ENCODE data around the gene CHN2.
"Not testable (repeated sequence)": the region's sequence is repeated elsewhere in the genome, so short reads cannot be mapped to it uniquely, and the experiment has no call there.

Gene CHN2

GRCh38 chr7:29255906-29256692 lies 61.5 kb downstream of the CHN2 start:
- no peak for DNase-seq (ENCODE audit: low read depth, low spot score)

DNA sequence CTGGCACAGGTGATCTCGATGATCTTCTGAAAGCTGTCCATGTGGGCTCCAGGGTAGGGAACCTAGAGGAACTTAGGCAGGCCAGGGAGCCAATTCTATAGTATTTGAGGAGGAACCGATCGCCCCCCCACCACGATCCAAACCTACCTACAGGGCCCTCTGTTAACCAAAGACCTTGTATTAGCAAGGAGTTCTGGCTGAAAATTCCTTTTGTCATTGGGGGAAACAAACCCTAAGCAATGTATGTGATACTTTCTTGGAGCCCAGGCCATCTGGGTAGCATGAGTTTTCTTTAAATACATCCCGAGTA lies 62.1 kb downstream of the CHN2 start:
- DNase-seq (ENCODE audit: low read depth, low spot score): no peak

DNA sequence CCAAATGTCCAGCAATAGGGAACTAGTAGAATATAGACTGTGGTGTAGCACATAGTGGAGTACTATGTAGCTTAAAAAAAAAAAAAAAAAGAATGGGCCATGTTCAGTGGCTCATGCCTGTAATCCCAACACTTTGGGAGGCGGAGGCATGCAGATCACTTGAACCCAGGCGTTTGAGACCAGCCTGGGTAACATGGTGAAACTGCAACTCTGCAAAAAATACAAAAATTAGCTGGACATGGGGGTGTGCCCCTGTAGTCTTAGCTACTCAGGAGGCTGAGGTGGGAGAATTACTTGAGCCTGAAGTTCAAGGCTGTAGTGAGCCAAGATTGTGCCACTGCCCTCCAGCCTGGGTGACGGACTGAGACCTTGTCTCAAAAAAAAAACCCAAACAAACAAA lies 64.4 kb downstream of the CHN2 start:
- DNase-seq (ENCODE audit: low read depth, low spot score): no peak

DNA sequence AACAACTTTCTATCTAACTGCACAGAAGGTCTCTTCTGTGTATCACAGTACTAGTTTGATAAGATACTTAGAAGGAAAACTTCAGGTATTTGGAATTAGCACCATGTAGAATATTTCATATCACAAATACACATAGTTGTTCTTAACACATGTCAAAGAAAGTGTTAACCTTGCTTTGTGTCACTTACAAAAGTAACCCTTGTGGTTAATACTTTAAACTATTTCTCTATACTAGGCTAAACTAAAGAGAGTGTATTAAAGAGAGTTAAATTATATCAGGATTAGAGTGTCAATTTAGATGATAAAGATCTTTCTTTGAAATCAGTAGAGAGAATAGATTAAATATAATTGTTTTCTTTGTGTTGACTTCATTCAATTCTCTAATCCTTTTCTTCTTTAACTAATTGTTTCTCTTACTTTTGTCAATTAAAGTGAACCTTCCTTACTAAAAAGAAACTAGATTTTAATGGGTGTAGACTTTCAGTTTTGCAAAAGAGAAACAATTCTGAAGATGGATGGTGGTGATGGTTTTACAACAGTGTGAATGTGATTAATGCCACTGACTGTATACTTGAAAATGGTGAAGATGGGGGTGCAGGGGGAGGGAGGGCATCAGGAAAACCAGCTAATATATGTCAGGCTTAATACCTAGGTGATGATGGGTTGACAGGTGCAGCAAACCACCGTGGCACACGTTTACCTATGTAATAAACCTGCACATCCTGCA lies 67.8 kb downstream of the CHN2 start:
- DNase-seq (ENCODE audit: low read depth, low spot score): no peak

DNA sequence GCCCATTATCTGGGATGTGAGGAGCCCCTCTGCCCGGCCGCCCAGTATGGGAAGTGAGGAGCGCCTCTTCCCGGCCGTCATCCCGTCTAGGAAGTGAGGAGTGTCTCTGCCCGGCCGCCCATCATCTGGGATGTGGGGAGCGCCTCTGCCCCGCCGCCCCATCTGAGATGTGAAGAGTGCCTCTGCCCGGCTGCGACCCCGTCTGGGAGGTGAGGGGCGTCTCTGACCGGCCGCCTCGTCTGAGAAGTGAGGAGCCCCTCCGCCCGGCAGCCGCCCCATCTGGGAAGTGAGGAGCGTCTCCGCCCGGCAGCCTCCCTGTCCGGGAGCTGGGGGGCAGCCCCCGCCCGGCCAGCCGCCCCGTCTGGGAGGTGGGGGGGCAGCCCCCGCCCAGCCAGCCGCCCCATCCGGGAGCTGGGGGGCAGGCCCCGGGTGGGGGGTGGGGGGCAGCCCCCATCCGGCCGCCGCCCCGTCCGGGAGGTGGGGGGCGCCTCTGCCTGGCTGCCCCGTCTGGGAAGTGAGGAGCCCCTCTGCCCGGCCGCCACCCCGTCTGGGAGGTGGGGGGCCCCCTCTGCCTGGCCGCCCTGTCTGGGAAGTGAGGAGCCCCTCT lies 69.1 kb downstream of the CHN2 start:
- not testable (repeated sequence) for DNase-seq (ENCODE audit: low read depth, low spot score)

GRCh38 chr7:29265208-29265923 lies 70.8 kb downstream of the CHN2 start:
- DNase-seq (ENCODE audit: low read depth, low spot score): no peak

DNA sequence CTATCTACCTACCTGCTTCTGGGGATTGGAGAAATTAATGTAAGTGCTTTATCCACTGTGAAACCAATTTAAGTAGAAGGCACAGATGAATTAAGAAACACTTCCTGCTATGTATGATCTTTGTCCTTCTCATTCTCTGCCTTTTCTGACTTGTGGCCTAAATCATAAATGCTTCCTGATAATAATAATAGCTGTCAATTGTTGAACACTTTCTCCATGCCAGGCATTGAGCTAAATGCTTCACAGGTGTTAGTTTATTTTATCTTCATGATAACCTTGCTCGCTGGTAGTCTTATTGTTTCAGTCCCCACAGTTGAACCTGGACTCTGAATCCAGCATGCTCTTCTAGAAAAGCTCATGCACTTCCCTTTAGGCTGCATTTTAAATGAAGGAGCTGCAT lies 75.4 kb downstream of the CHN2 start:
- no peak for DNase-seq (ENCODE audit: low read depth, low spot score)

GRCh38 chr7:29270594-29271318 lies 76.2 kb downstream of the CHN2 start:
- no peak for DNase-seq (ENCODE audit: low read depth, low spot score)

GRCh38 chr7:29271319-29271658 lies 76.7 kb downstream of the CHN2 start:
- DNase-seq (ENCODE audit: low read depth, low spot score): no peak

DNA sequence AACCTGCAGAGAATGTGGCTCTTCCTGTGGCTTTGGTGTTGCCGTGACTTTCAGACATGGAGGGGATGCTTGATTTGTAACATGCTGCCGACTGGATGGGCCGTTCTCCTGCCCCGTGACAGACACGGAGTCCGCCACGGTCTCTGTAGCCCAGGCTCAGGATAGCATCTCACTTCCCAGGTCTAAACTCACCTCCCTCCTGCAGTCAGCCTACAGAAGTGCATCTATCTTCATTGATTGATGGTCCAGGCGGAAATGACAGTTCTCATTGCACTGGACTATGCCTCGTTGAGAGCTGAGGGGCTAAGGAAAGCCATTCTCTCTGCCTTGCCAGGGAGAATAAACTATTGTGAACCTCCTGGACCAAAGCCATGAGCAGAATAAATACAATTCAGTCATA lies 77.5 kb downstream of the CHN2 start:
- no peak for DNase-seq (ENCODE audit: low read depth, low spot score)

DNA sequence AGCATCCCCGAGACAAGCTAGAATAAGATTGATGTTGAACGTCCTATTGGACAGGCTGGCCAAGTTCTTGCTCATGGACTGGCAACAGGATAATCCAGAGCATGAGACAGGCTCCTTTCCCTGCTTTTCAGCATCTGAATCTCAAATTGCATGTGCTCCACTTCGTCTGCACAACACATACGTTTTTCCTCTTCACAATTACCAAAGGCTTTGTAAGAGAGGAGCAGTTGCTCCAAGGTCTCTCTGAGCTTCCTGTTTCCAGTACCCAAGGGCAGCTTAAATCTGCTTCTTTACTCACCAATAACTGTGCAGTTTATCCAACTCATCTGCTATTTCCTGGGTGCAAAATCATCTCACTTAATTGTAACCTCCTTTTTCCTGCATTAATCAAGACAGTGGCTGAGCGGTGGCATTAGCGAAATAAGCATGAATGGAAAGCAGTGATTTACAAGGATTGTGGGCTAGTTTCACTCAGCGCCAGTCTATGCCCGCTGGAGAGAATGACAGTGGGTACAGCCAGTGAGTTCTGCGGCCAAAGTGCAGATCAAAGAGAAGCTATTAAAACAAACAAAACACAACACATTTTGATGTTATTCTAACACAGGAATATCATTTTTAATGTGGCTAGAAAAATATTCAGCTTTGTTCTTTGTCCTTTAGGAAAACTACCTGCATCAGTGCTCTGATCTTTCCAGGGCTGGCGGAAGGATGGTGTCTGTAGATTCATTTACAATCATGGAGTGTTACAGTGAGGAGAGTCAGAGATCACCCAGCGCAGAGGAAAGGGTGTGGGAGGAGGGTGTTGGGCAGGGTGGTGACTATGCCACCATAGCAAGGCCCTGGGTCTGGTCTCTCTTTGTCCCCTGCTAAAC lies 79.8 kb downstream of the CHN2 start:
- no peak for DNase-seq (ENCODE audit: low read depth, low spot score)

DNA sequence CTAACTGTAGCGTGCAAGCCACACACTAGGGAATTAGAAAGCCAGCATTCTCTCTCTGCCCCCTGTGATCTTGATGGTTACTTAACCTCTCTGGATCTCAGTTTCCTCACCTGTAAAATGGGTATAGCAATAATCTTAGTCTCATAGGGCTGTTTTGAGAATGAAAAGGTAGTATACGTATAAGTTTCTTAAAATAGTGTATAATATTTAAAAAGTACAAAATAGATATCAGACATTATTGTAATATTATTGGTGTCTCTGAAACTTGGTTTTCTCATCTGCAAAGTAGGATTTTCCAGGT lies 80.4 kb downstream of the CHN2 start:
- no peak for DNase-seq (ENCODE audit: low read depth, low spot score)

DNA sequence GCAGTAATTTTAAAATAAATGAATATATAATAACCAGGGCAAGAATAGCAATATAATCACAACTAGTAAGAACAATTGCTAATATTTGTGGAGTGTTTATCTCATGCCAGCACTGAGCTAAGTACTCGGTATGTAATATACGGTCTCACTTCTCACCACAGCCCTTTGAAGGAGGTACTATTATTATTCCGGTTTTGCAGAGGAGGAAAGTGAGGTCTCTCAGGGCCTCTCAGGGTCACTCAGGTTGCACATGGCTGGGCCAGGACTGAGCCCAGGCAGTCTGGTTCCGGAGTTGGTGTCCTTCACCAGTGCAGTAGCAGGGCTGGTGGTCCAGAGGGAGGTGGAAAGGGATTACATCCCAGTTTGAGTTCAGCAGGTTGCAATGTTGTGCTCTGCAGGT lies 80.9 kb downstream of the CHN2 start:
- no peak for DNase-seq (ENCODE audit: low read depth, low spot score)

DNA sequence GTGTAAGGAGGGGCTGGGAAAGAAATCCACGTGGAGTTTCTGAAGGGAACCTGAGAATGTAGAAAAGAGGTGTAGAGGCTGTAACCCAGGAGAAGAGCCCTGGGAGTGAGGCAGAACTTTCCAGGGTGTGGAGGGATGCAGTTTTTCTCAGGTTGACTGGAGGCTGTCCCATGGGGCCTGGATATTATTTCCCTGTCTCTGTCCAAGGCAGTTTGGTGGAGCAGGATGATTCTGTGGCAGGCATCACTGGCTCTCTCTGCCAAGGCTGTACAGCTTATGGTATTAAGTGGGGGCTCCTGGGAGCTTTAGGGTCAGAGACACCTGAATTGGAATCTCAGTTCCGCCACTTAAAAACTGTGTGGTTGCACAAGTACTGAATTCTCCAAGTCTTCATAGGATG lies 81.6 kb downstream of the CHN2 start:
- no peak for DNase-seq (ENCODE audit: low read depth, low spot score)

DNA sequence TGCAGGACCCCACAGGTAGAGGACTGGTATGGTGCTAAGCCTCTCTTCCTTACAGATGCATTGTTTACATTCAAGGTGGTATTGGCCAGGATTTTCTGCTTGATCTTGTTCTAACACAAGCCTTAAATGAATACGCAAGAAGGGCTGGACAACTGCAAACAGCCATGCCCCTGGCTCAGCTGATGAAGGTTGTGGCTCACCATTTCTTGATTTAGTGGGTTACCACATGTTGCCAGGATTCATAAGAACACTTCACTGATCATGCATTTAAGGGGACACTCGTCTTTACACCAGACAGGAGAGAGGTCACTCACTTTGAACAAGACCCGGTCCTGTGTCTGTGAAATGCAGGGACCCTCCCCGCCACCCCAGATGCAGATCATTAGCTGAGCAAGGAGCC lies 82.2 kb downstream of the CHN2 start:
- no peak for DNase-seq (ENCODE audit: low read depth, low spot score)

DNA sequence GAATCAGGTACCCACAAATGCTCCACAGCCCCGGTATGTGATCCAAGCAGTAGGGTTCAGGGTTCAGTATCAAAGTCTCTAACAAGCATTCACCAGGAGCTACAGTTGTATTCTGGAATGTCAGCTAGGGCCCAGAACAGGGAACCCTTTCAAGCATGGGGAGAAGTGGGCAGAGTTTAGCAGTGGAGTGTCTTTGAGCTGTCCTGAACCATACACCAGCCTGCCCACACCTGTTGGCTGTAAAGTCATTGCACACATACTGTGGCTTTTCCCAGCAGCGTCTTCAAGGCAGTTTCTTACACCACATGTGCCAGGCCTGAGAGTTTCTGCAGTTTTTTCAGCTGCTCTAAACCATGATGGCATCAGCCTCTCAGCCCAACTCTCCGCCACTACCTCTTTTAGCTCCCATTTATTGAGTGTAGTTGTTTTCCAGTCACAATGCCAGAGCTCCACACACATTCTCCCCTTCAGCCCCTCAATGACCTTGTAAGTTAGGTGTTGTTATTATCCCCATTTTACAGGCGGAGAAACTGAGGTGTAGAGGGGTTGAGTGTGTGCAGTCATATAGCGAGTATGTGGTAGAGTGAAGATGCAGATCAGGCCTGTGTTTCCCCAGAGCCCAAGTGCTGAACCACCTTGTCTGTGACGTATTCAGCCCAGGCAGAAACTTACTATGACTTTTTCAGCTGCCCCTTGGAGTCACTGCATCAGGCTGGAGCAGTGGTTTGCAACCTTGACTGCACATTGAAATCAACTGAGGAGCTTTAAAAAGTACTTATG lies 83.1 kb downstream of the CHN2 start:
- no peak for DNase-seq (ENCODE audit: low read depth, low spot score)

- no peak for DNase-seq (ENCODE audit: low read depth, low spot score)
These were observed 83.9 kb downstream of the CHN2 start for GRCh38 chr7:29278337-29279069.

GRCh38 chr7:29281782-29282541 lies 87.4 kb downstream of the CHN2 start:
- DNase-seq (ENCODE audit: low read depth, low spot score): no peak

All from iPS DF 19.7 (cell line).